H9 (cell line): ENCODE data around the gene RGS14. TPM values are rescaled to one million over a fixed set of nuclear protein-coding genes. Genes with fewer than 3 reads are reported as not detected.

Source experiments
- DNase-seq: peaks from one replicate; pipeline ENCODE4 v3.0.0-alpha.2; 2017
- H2AFZ ChIP-seq: one replicate; pipeline ENCODE4 v1.6.1; 2013; ENCODE audit warnings: mild to moderate bottlenecking, low read length, control low read depth, moderate library complexity
- H2AK5ac ChIP-seq: 2 replicates; pipeline ENCODE4 v1.6.1; 2013; ENCODE audit warnings: low read length, control low read depth, mixed read lengths; ENCODE audit not compliant: insufficient read length
- H2BK120ac ChIP-seq: one replicate; pipeline ENCODE4 v1.6.1; 2013; ENCODE audit warnings: low read depth, mild to moderate bottlenecking, low read length, control low read depth, inconsistent platforms; ENCODE audit not compliant: poor library complexity, severe bottlenecking
- H2BK12ac ChIP-seq: 2 replicates; pipeline ENCODE4 v1.6.1; 2013; ENCODE audit warnings: low read length, control low read depth, mixed read lengths, low read depth; ENCODE audit not compliant: insufficient read length
- H2BK15ac ChIP-seq: 2 replicates; pipeline ENCODE4 v1.6.1; 2013; ENCODE audit warnings: low read depth, low read length, control low read depth
- H2BK20ac ChIP-seq: one replicate; pipeline ENCODE4 v1.6.1; 2013; ENCODE audit warnings: low read depth, mild to moderate bottlenecking, low read length, control low read depth, inconsistent platforms; ENCODE audit not compliant: poor library complexity, severe bottlenecking
- H2BK5ac ChIP-seq: 2 replicates; pipeline ENCODE4 v1.6.1; 2013; ENCODE audit warnings: low read length, control low read depth, mixed read lengths; ENCODE audit not compliant: insufficient read length
- H3K14ac ChIP-seq: 2 replicates; pipeline ENCODE4 v1.6.1; 2013; ENCODE audit warnings: low read length, control low read depth; ENCODE audit not compliant: insufficient read depth
- H3K18ac ChIP-seq: 2 replicates; pipeline ENCODE4 v1.6.1; 2013; ENCODE audit warnings: low read depth, mild to moderate bottlenecking, mixed read lengths, low read length, control low read depth; ENCODE audit not compliant: insufficient read length
- H3K23ac ChIP-seq: 2 replicates; pipeline ENCODE4 v1.6.1; 2013; ENCODE audit warnings: low read length, control low read depth, mixed read lengths, low read depth; ENCODE audit not compliant: insufficient read length
- H3K23me2 ChIP-seq: 2 replicates; pipeline ENCODE4 v1.6.1; 2013; ENCODE audit warnings: low read depth, mild to moderate bottlenecking, mixed read lengths, low read length, control low read depth; ENCODE audit not compliant: insufficient read length, poor library complexity, severe bottlenecking
- H3K27ac ChIP-seq: 2 replicates; pipeline ENCODE4 v1.5.1; 2013; ENCODE audit warnings: low read length, control low read depth, mixed read lengths, low read depth; ENCODE audit not compliant: insufficient read length
- H3K27me3 ChIP-seq: 2 replicates; pipeline ENCODE4 v1.6.1; 2013; ENCODE audit warnings: low read length, control low read depth, inconsistent platforms; ENCODE audit not compliant: insufficient read depth
- H3K4ac ChIP-seq: 2 replicates; pipeline ENCODE4 v1.6.1; 2013; ENCODE audit warnings: low read depth, mild to moderate bottlenecking, control low read depth, inconsistent platforms, low read length, moderate library complexity
- H3K4me1 ChIP-seq: 2 replicates; pipeline ENCODE4 v1.6.1; 2013; ENCODE audit warnings: low read length, control low read depth, inconsistent platforms; ENCODE audit not compliant: insufficient read depth
- H3K4me2 ChIP-seq: 2 replicates; pipeline ENCODE4 v1.6.1; 2013; ENCODE audit warnings: low read length, control low read depth, mixed read lengths; ENCODE audit not compliant: insufficient read length, insufficient read depth
- H3K56ac ChIP-seq: 2 replicates; pipeline ENCODE4 v1.6.1; 2013; ENCODE audit warnings: low read depth, mild to moderate bottlenecking, mixed read lengths, low read length, control low read depth; ENCODE audit not compliant: insufficient read length
- H3K79me1 ChIP-seq: 2 replicates; pipeline ENCODE4 v1.6.1; 2013; ENCODE audit warnings: low read depth, mild to moderate bottlenecking, moderate library complexity, low read length, control low read depth, inconsistent platforms; ENCODE audit not compliant: insufficient read depth, poor library complexity, severe bottlenecking
- H3K79me2 ChIP-seq: 2 replicates; pipeline ENCODE4 v1.6.1; 2013; ENCODE audit warnings: low read length, control low read depth, inconsistent platforms; ENCODE audit not compliant: insufficient read depth
- H3K9ac ChIP-seq: 2 replicates; pipeline ENCODE4 v1.6.1; 2013; ENCODE audit warnings: low read length, control low read depth, mixed read lengths; ENCODE audit not compliant: insufficient read length; ENCODE audit errors: extremely low read depth
- H3K9me3 ChIP-seq: one replicate; pipeline ENCODE4 v1.6.1; 2013; ENCODE audit warnings: low read depth, low read length, inconsistent platforms; ENCODE audit not compliant: control insufficient read depth
- H3T11ph ChIP-seq: one replicate; pipeline ENCODE4 v1.6.1; 2013; ENCODE audit warnings: mild to moderate bottlenecking, low read length, control low read depth, inconsistent platforms
- H4K20me1 ChIP-seq: one replicate; pipeline ENCODE4 v1.6.1; 2013; ENCODE audit not compliant: control insufficient read depth, insufficient read length, insufficient read depth
- H4K5ac ChIP-seq: 2 replicates; pipeline ENCODE4 v1.6.1; 2013; ENCODE audit warnings: low read depth, mild to moderate bottlenecking, mixed read lengths, low read length, control low read depth; ENCODE audit not compliant: insufficient read length
- H4K8ac ChIP-seq: replicated peaks from 2 replicates; pipeline ENCODE4 v1.6.1; 2013; ENCODE audit warnings: low read length, control low read depth, mixed read lengths, low read depth; ENCODE audit not compliant: insufficient read length
- H4K91ac ChIP-seq: 2 replicates; pipeline ENCODE4 v1.6.1; 2013; ENCODE audit warnings: low read depth, mild to moderate bottlenecking, moderate library complexity, mixed read lengths, low read length, control low read depth; ENCODE audit not compliant: insufficient read length
- H3K27ac Mint-ChIP-seq, 3 experiments: 2 replicates in 2 of 3; 3 replicates in 1 of 3; pipeline ENCODE4 v1.8.0; 2020 to 2021; ENCODE audit warnings: mixed read lengths in 3 of 3, mild to moderate bottlenecking in 1 of 3, moderate library complexity in 1 of 3
- H3K27me3 Mint-ChIP-seq: 2 replicates; pipeline ENCODE4 v1.8.0; 2021; ENCODE audit warnings: low read depth, mild to moderate bottlenecking, moderate library complexity, mixed read lengths
- H3K36me3 Mint-ChIP-seq, 3 experiments: 2 replicates in 2 of 3; 3 replicates in 1 of 3; pipeline ENCODE4 v1.8.0; 2020 to 2021; ENCODE audit warnings: low read depth in 3 of 3, mixed read lengths in 3 of 3; ENCODE audit not compliant: insufficient read depth in 1 of 3
- H3K4me1 Mint-ChIP-seq, 2 experiments: 2 replicates each; pipeline ENCODE4 v1.8.0; 2020; ENCODE audit warnings: mixed read lengths in 2 of 2
- H3K4me3 Mint-ChIP-seq, 2 experiments: 2 replicates in 1 of 2; 3 replicates in 1 of 2; pipeline ENCODE4 v1.8.0; 2020 to 2021; ENCODE audit warnings: mild to moderate bottlenecking in 2 of 2, mixed read lengths in 2 of 2, moderate library complexity in 1 of 2
- H3K9me3 Mint-ChIP-seq, 2 experiments: 2 replicates in 1 of 2; 3 replicates in 1 of 2; pipeline ENCODE4 v1.8.0; 2020; ENCODE audit warnings: mild to moderate bottlenecking in 2 of 2, mixed read lengths in 2 of 2, moderate library complexity in 1 of 2
- CTCF ChIP-seq: fragments of 200-600 bp; sonication (generic); conservative IDR thresholded peaks from 3 replicates; pipeline ENCODE4 v1.8.0; 2021; ENCODE audit warnings: antibody characterized with exemption, mild to moderate bottlenecking
- WGBS: extraction: QIAGEN DNeasy Blood & Tissue Kit; methylation state at CpG from one replicate; pipeline ENCODE4 v1.1.7; 2013; ENCODE audit warnings: missing lambda C conversion rate, low lambda C conversion rate, mixed read lengths; ENCODE audit not compliant: insufficient read length; ENCODE audit errors: extremely low coverage; 5-methylcytosine and 5-hydroxymethylcytosine counted together
- total RNA-seq: library from RNA; stranded (reverse); gene quantifications from 2 replicates; pipeline ENCODE4 v1.2.1, GENCODE V29; 2021

The RGS14 gene
- total RNA-seq, 1 experiment from 2014 or later, result 12.3 TPM

- H3K4me3 Mint-ChIP-seq, result peak overlapping the region in 1 of 2 experiments; percentile 18; a peak in 2 of 5 replicates
- peak overlapping the region; percentile 3 for H3K18ac ChIP-seq
- H2BK5ac ChIP-seq, result no peak overlapping the region
- H2BK15ac ChIP-seq, result no peak overlapping the region
- H2BK12ac ChIP-seq, result no peak overlapping the region
- no peaks in the 10 kb centered on the region for H3K23me2 ChIP-seq
- H3K27ac ChIP-seq, result peak overlapping the region; percentile 53
- peaks cover 25 to 34% of the 10 kb centered on the region in 2 experiments for H3K4me1 Mint-ChIP-seq
- H4K20me1 ChIP-seq, result peaks cover 2% of the 10 kb centered on the region
- H3K79me1 ChIP-seq, result no peaks in the 10 kb centered on the region
- H3K4ac ChIP-seq, result no peak overlapping the region; the same call in 1 of the 2 replicates
- no peak overlapping the region for H2AFZ ChIP-seq
- H2AK5ac ChIP-seq, result no peak overlapping the region
- no peak overlapping the region for H3T11ph ChIP-seq
- H2BK20ac ChIP-seq, result no peak overlapping the region
- no peaks in the 10 kb centered on the region for H3K27me3 ChIP-seq
- H3K36me3 Mint-ChIP-seq, result peaks cover 2 to 26% (median 25%) of the 10 kb centered on the region in 3 experiments; a peak in 5 of 7 replicates
- H2BK120ac ChIP-seq, result no peak overlapping the region
- peak overlapping the region; percentile 5; the same call in 1 of the 2 replicates for H3K14ac ChIP-seq
- no peak overlapping the region for H4K8ac ChIP-seq
- H3K27ac Mint-ChIP-seq, result peak overlapping the region; percentile 82 to 96 (median 94)
- peaks cover 9% of the 10 kb centered on the region; the same call in 1 of the 2 replicates for H3K4me1 ChIP-seq
- no peak overlapping the region for H4K5ac ChIP-seq
- H4K91ac ChIP-seq, result no peak overlapping the region
- TF ChIP-seq CTCF, result no peak
- no peak overlapping the region for H3K56ac ChIP-seq
- H3K9me3 Mint-ChIP-seq, result no peaks in the 10 kb centered on the region
- no peaks in the 10 kb centered on the region for H3K27me3 Mint-ChIP-seq
- WGBS, result no CpG with 5 or more reads among the region's 1 CpG
- no peaks in the 10 kb centered on the region for H3K79me2 ChIP-seq
- no peak overlapping the region for H3K23ac ChIP-seq
- no peaks in the 10 kb centered on the region for H3K9me3 ChIP-seq
- DNase-seq, result no peak
- H3K9ac ChIP-seq, result no peak overlapping the region
- no peak overlapping the region for H3K4me2 ChIP-seq
Measured at GRCh38 chr5:177325868-177326381, 31.8 kb upstream of the RGS14 start.
